ENCODE results near the gene CFAP99. TPM values are rescaled to one million over a fixed set of nuclear protein-coding genes. Genes with fewer than 3 reads are reported as not detected.

Gene CFAP99
- total RNA-seq, 4 donors from 2014 or later, result not detected

- 28 to 35% methylated on average over 9 of the region's 9 CpGs for WGBS, 2 donors
- intact Hi-C loops (cut with DNase I; ENCODE audit: low total_unique reads), result no loop called here
- TF ChIP-seq CTCF (IDR thresholded peaks at IDR 0.05) (no peak), POLR2A (IDR thresholded peaks at IDR 0.05) (no peak)
- H3K4me3 ChIP-seq (ENCODE audit: low read depth, poor library complexity, severe bottlenecking), result no peak overlapping the region
- no peak for DNase-seq (ENCODE audit: low spot score in 2 of 2)
These were observed 30.1 kb upstream of the CFAP99 start for GRCh38 chr4:2388429-2389182.

GRCh38 chr4:2389691-2390090, 29.1 kb upstream of the CFAP99 start:
- H3K4me3 ChIP-seq (ENCODE audit: low read depth, poor library complexity, severe bottlenecking), result no peak overlapping the region
- DNase-seq (ENCODE audit: low spot score in 2 of 2), result no peak
- TF ChIP-seq POLR2A (IDR thresholded peaks at IDR 0.05) (no peak), CTCF (IDR thresholded peaks at IDR 0.05) (no peak)
- whole genome bisulfite sequencing, 2 donors, result 80 to 82% methylated on average over 9 of the region's 9 CpGs
- intact Hi-C loops (cut with DNase I; ENCODE audit: low total_unique reads), result no loop called here

GRCh38 chr4:2390146-2390545, 28.6 kb upstream of the CFAP99 start:
- 74 to 78% methylated on average over 9 of the region's 9 CpGs for WGBS, 2 donors
- no peak overlapping the region for H3K4me3 ChIP-seq (ENCODE audit: low read depth, poor library complexity, severe bottlenecking)
- no peak for DNase-seq (ENCODE audit: low spot score in 2 of 2)
- TF ChIP-seq CTCF (IDR thresholded peaks at IDR 0.05), result no peak
- no peak for TF ChIP-seq POLR2A (IDR thresholded peaks at IDR 0.05)
- intact Hi-C loops (cut with DNase I; ENCODE audit: low total_unique reads), result no loop called here

GRCh38 chr4:2390784-2391421, 27.9 kb upstream of the CFAP99 start:
- intact Hi-C loops (cut with DNase I; ENCODE audit: low total_unique reads), result no loop called here
- DNase-seq (ENCODE audit: low spot score in 2 of 2), result no peak
- TF ChIP-seq CTCF (IDR thresholded peaks at IDR 0.05) (no peak), POLR2A (IDR thresholded peaks at IDR 0.05) (no peak)
- 65 to 69% methylated on average over 20 of the region's 20 CpGs for WGBS, 2 donors
- no peak overlapping the region for H3K4me3 ChIP-seq (ENCODE audit: low read depth, poor library complexity, severe bottlenecking)

GRCh38 chr4:2393353-2394270, 25.1 kb upstream of the CFAP99 start:
- no peak for TF ChIP-seq CTCF (IDR thresholded peaks at IDR 0.05)
- no peak for TF ChIP-seq POLR2A (IDR thresholded peaks at IDR 0.05)
- no peak for DNase-seq (ENCODE audit: low spot score in 2 of 2)
- no peak overlapping the region for H3K4me3 ChIP-seq (ENCODE audit: low read depth, poor library complexity, severe bottlenecking)
- 19 to 31% methylated on average over 28 of the region's 28 CpGs for WGBS, 2 donors
- intact Hi-C loops (cut with DNase I; ENCODE audit: low total_unique reads), result no loop called here
